Hindlimb muscle (tissue), 1 donor: ENCODE results near the gene SLC25A45. TPM values are rescaled to one million over a fixed set of nuclear protein-coding genes. Genes with fewer than 3 reads are reported as not detected.

Experiments
- DNase-seq: peaks from one replicate; pipeline ENCODE4 v3.0.0-alpha.2; 2013
- polyA plus RNA-seq: library from polyadenylated mRNA; unstranded; fragments of 120-200 nt; gene quantifications from one replicate; pipeline ENCODE4 v1.2.1, GENCODE V29; 2013; ENCODE audit not compliant: insufficient read length

Gene SLC25A45
- polyA plus RNA-seq, 1 donor: 10.0 TPM

DNA sequence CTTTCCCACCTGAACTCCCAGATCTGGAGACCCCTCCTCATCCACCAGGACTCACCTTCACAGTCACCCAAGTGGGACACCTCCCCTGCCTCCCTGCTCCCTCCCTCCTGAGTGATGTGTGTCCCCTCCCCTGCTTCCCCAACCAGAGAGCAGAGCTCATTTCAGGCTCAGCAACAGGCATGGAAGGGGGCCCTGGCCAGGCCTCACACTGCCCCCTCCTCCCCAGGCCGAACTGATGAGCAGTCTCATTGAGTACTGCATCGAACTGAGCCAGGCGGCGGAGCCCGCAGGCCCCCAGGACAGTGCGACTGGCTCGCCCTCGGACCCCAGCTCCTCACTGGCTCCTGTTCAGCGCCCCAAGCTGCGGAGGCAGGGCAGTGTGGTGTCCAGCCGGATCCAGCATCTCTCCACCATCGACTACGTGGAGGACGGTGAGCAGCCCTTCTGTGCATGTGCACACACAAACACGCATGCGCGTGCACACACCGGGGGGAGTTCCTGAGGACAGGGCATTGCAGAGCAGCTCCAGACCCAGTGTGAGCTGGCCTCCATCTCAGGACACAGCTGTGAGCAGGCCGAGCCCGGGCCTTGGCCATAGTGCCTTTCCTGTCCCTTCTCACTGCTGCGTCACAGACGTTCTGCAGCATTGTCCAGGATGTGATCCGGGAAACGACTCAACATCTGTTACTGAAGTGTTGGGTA, 22.3 kb upstream of the SLC25A45 start:
- DNase-seq: no peak

DNA sequence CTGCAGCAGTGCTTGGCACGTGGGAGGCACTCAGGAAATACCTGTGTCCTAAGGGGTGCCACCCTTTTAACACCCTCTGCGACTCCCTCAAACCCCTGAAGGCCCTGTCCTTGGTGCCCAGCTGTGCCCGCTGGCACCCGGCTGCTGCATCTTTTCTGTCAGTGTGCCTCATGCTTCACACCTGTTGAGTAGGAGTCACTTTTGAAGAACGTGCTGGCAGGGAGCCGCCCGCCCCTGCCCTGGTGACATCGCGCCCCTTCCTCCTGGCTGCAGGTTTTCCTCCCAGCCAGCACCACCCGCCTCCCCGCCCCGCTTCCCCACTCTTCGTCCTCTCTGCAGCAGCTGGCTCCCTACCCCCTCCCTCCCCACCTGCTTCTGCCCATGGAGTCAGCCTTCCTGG, 21.8 kb upstream of the SLC25A45 start:
- DNase-seq: no peak

DNA sequence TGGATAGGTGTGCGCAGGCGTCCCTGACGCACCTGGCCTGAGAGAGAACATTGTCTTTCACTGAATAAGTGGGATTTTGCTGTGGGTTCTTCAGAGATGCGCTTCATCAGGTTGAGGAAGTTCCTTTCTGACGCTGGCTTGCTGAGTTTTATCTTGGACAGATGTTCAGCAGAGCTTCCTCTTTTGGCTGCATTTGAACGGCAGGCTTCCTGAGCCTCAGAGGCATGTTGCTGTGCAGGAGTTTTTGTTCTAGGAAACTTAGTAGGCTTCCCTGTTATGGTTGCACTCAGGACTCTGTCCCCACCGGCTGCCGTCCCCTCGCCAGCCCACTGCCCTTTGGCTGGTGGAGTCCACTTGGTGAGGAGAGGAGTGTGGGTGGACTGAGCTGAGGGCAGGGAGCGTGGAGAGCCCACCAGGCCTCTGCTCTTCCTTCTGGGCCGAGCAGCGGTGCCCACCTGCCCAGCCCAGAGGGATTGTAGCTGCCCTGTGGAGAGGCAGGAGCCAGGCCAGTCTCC, 21.2 kb upstream of the SLC25A45 start:
- DNase-seq: no peak

DNA sequence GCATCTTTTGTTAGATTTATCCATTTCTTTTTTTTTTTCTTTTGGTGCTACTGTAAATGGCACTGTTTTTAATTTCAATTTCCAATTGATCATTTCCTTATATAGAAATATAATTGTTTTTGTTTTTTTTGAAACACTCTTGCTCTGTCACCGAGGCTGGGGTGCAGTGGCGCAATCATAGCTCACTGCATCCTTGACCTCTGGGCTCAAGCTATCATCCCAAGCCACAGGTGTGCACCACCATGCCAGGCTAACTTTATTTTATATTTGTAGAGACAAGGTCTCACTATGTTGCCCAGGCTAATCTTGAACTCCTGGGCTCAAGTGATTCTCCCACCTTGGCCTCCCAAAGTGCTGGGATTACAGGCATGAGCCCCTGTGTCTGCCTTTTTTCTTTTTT, 20.3 kb upstream of the SLC25A45 start:
- DNase-seq: no peak

DNA sequence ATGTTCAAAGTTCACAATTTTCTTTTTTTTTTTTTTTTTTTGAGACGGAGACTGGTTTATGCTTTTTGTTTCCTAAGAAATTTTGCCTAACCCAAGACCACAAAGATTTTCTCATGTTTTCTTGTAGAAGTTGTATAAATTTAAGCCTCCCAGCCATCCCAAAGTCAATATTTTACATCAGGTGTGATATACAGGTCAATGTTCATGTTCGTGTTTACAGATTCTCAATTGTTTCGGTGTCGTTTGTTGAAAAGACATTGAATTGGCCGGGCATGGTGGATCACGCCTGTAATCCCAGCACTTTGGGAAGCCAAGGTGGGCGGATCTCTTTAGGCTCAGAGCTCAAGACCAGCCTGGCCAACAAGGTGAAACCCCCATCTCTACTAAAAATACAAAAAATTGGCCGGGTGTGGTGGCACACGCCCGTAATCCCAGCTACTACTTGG, 19.4 kb upstream of the SLC25A45 start:
- no peak for DNase-seq

DNA sequence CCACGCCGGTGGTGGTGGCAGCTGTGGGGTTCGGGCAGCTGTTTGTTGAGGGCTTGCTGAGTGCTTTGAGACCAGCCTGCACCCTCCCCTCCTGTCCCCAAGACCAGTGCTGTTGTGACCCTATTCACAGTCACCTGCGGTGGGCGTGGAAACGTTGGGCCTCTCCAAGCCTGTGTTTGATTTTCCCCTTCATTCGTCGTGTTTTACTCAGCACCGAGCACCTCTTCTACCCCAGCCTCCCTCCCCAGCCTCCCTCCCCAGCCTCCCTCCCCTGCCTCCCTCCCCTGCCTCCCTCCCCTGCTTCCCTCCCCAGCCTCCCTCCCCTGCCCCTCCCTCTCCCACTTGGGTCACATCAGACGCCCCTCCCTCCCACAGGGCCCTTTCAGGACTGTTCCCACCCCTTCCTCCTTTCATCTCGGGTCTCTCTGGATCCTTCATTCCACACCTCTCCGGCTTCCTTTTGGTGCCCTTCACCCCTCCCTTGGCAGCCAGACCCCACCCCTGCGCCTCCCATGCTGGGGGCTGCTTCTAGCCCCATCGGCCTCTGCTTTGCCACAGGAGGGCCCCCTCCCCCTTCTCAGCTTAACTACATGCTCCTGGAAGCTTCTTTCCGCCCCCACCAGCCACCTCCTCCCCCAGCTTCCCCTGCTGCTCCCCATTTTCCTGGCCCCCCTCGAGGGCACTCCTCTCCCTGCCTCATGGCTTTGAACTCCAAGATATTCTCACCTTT, 18.8 kb upstream of the SLC25A45 start:
- DNase-seq: no peak

DNA sequence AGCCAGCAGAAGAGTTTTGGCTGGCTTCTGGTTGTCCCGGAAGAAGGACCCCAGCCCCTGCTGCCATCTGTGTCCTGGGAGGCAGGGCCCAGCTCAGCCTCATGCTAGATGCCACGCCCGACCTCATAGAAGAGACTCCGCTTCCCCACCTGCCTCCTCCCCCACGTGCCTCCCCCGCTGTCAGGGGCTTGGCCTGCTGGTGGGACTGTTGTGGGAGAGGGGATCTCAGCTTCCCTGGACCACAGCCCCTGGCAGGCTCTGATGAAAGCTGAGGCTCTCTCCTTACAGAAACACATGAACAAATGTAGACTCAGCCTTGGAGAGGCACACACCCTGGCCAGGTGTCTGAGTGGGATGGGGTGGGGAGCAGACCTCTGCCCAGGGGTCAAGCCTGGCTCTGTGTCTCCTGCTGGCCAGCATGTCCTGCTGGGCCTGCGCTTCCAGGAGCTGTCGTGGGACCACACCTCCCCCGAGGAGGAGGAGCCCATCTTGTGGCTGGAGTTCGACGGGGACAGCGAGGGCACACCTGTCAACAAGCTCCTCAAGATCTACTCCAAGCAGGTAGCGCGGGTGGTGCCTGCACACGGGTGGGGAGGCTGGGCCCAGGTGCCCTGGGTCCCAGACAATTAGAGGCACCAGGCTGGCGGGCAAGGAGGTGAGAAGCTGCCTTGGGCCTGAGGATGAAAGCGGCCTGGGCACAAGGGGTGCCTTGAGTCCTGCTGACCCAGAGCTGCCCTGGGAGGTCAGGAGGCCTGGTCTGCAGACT, 18.0 kb upstream of the SLC25A45 start:
- no peak for DNase-seq

DNA sequence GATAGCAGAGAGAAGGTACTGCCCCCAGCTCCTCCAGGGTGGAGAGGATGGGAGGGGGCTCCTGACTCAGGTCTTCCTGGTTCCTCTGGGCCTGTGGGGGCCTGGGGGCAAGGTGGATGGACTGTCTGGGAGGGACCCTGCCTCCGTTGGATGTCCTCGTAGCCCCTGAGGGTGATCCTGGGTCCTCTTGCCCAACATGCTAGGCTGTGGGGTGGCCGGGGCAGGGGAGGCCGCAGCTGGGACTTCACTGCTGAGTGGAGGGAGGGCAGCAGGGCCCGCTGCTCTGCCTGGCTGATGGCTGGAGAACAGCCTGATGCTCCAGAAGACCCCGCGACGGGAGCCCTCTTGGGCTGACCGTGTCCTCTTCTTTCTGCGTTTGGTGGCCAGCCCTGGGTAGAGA, 17.4 kb upstream of the SLC25A45 start:
- DNase-seq: no peak

DNA sequence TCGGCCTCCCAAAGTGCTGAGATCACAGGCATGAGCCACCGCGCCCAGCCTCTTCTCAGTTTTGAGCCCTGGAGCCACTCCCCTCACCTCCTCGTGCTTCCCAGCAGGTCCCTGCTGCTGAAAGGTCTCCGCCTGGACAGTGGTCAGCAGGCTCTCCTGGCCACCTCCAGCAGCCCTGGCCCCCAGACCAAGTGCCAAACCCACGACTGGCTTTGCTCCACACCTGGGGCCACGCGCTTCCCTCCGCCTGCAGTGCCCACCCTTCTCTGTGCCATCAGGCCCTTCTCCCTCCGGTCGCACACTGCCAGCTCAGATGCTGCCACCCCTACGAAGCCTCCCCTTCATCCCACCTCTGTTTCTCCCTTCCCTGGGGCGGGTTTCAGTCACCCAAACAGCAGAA, 16.8 kb upstream of the SLC25A45 start:
- DNase-seq: no peak

DNA sequence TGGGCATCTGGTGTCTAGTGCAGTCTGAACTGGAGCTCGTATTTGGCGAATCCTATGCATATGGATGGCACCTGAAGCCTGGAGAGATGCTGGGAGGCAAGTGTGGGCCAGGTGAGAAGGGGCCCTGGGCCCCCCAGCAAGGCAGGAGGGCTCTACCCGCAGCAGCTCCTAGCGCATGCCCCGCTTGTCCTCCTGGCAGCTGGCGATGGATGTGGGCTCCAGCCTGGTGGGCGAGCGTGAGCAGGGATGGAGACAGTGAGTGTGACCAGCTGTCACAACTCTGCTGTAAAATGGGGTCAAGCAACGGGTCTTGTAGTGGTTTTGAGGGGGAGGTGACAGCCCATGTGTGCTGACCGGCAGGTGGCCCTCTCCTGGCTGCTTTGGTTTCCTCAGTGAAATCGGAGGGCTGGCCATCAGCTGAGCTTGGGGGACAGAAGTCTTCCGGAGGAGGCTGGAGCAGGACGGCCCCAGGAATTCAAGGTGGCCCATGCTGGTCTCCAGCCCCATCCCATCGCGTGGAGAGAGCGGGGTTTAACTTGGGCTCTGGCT, 16.0 kb upstream of the SLC25A45 start:
- no peak for DNase-seq

DNA sequence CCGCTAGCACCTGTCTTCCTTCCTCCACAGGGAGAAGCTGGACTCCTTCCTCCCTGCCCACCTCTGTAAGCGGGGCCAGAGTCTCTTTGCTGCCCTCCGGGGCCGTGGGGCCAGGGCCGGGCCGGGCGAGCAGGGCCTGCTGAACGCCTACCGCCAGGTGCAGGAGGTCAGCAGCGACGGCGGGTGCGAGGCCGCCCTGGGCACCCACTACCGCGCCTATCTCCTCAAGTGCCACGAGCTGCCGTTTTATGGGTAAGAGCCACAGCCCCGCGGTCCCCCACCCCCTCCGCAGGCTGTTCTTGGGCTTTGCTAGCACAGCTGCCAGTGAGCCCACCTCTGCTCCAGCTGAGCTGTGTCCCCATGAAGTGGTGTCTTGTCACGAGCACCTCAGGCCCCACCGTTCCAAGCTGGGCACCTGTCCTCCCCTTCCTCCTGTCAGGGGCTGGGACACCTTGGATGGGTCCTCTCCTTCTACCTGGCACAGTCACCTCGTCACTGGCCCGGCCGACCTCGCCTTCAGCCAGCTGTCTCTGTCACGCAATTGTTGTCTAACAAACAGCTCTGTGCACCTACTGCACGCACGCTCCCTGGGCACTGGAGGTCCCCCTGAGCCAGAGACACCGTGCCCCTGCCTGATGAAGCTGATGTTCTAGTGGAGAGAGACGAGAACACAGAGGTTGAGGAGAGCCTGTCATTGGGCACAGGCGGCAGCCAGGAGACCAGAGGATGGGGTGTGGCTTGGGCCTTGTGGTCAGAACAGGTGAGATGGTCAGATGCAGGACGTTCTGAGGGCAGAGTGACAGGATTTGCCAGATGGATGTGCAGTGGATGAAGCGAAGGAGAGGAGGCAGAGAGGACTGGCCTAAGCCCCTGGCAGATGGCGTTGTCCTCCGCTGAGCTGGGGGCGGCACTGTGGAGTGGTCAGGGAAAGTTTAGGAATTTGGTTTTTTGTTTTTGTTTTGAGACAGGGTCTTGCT, 14.6 kb upstream of the SLC25A45 start:
- no peak for DNase-seq

DNA sequence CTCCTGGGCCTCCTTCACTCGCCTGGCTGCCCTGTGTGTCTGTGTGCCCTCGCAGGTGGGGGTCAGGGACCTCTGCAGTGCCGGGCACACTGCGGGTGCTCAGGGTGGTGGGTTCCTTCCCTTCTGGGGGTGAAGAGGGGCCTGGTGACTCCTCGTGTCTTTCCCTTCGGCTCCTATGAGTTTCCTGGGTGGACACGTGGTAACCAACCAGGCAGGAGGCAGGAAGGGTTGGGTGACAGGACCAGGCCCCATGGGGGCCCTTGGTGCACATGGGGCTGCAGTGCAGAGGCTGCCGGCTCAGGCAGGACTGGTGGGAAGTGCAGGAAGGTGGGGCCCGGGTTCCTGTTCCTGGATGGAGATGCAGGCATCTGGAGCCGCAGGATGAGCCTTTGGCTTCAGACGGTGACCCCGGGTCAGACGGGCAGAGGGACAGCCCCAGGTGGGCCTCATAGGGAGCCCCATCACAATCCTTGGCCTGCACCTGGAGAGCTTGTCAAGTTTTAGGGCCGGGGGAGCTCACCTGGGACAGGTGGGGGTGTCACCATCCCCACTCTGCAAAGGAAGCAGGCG, 13.6 kb upstream of the SLC25A45 start:
- DNase-seq: no peak

DNA sequence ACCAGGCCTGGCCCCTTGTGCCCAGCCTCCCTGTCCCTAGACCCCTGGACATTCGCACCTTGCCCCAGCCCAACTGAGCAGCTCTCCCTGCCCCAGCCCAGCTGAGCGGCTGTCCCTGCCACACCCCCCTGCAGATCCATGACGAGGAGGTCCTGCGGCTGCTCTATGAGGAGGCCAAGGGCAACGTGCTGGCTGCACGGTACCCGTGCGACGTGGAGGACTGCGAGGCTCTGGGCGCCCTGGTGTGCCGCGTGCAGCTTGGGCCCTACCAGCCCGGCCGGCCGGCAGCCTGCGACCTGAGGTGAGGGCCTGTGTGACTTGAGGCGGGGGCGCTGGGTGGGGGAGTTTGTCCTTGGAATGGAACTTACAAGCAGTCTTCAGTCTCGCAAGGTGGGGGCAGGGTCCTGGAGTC, 11.7 kb upstream of the SLC25A45 start:
- no peak for DNase-seq

DNA sequence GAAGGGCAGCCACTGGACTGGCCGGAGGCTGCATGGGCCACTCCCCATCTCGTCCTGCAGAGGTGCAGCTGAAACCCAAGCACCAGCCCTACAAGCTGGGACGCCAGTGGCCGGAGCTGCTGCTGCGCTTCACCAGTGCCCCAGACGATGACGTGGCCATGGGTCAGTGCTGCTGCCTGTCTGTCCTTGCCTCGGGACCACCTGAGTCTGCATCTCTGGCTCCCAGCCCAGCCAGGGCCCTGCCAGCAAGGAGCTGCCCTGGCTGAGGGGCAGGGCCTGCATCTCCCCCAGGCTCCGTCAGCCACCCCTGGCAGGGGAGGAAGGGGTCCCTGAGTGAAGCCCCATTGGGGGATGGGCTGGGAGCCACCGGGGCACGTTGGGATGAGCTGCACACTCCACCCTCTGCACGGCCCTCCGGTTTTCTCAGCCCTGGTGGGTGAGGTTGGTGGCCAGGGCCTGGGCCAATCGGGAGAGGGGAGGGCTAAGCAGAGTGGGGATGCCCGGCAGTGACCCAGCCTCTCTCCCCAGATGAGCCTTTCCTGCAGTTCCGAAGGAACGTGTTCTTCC, 11.2 kb upstream of the SLC25A45 start:
- no peak for DNase-seq

DNA sequence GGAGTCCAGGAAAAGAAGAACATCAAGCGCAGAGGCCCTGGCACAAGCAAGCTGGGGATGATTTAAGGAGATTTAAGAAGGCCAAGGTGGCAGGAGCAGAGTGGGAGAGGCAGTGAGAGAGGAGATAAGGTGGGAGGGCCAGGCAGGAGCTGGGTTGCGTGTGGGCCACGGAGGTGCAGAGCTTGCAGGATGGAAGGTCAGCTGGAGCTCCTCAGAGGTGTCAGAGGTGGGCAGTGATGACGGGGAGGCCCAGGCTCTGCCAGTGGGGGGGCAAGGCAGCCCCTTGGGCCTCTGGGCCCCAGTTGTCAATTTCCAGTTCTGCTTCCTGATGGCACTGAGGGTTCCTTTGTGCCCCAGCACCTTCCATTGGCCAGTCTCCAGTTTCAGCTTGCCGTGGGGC, 10.5 kb upstream of the SLC25A45 start:
- no peak for DNase-seq

DNA sequence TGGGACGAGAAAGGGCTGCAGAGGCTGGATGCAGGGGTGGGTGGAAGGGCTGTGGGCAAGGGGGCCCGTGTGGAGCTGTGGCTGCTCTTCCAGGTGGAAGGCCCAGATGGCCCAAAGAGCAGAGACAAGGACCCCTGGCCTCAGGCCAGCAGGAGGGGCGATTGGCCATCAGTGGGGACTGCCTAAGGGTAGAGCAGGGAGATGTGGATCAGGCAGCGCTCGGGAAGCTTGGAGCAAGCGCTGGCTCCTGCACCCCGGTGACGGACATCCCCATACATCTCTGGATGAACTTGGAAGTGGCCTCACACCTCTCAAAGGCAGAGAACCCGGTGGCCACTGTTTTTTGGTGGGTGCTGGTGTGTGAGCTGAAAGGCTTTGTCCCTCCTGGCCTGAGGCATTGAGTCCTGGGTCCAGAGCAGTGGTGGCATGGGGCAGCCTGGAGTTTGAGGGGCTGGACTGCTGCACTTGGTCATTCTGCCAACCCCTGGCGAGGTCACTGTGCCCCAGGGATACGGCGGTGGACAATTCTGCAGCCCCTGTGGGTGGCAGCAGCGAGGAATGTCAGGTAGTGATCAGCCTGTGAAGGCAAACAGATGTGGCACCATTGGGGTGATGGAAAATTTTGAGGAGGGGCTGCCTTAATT, 9.9 kb upstream of the SLC25A45 start:
- no peak for DNase-seq

DNA sequence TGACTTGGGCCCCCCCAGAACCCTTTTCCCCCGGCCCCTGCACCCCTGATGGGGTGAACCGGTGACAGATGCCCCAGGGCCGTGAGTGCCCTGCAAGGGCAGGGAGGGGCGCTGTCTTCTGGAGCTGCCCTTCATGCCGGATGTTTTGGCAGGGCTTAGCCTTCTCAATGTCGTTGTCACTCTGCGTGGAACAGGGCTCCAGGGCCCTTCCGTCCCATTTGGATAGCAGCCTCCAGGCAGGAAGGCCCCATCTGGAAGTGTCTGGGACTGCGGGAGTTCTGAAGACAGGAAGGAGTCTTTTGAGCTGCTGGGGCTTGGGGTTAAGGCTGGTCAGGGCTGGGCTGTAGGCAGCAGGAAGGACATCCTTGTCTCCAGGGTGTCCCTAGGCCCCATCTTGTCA, 8.6 kb upstream of the SLC25A45 start:
- no peak for DNase-seq

DNA sequence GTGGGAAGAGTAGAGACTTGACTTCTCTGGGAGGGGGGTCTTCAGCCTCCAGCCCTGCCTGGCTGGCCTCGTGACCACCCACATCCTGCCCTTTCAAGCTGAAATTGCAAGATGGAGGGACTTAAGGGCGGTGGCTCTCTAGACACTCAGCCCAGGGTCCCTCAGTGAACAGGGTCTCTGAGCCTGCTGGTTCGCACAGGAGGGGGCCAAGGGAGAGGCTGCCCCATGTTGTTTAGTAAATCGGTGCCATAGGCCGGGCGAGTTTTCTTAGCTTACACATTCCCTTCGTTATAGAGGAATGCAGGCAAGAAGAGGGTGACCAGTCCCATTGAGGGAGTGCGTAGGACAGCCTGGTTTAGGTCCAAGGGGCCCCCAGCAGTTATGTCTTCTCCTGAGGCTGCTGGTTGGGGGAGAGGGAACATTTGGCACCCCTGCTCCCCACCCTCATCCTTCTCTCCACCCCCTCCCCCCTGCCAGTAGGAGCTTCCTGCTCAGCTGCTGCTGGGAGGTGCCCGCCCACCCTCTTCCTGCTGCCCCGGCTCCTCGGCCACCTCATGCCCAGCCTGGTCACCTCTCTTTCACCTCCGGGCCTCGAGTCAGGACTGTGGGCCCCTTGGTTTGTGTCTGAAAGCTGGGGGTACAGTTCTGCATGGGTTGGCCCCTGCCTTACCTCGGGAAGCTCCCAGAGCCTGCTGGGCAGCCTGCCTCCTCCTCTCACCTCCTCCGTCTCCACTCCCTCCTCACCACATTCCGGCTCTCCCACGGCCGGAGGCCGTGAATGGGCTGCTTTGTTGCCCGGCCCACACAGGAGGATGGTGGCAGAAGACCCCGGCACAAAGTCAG, 7.9 kb upstream of the SLC25A45 start:
- DNase-seq: no peak

DNA sequence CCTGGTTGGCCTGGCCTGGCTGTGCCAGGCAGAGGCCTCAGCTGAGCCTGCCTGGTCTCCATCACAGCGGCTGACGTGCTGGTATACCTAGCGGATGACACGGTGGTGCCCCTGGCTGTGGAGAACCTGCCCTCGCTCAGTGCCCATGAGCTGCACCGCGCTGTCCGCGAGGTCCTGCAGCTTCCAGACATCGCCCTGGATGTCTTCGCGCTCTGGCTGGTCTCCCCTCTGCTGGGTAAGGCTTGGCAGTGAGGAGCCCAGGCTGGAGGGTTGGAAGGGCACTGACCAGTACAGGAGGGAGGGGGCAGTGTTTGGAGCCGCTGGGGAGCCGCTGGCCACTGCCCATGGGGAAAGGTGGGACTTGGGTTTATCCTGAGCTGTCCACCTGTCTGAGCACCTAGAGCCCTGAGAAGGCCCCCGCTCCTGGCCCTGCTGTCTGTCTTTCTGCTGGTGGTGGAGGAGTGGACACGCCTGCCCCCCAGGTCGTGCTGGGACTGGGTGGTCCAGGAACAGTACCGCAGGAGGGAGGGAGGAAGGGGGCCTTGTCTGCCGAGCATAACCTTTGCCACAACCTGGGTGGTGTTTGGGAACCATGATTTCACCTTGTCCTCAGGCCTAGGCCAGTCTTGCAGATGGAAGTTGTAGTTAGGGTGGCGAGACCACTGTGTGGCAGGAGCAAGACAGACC, 7.0 kb upstream of the SLC25A45 start:
- no peak for DNase-seq
